GM04503 (cell line): ENCODE results near the gene SPG7.

ENCODE experiments used
- DNase-seq: peaks from one replicate; pipeline ENCODE4 v3.0.0-alpha.2; 2012; ENCODE audit warnings: low read depth

Gene SPG7

GRCh38 chr16:89517128-89517527 is 8.9 kb downstream of the SPG7 start:
- DNase-seq, result no peak

- no peak for DNase-seq
Observed at GRCh38 chr16:89519881-89520280, 11.7 kb downstream of the SPG7 start.

GRCh38 chr16:89522287-89522686 is 14.1 kb downstream of the SPG7 start:
- no peak for DNase-seq

GRCh38 chr16:89523680-89524344 is 15.6 kb downstream of the SPG7 start:
- no peak for DNase-seq

- no peak for DNase-seq
Observed at GRCh38 chr16:89525146-89525913, 17.1 kb downstream of the SPG7 start.

- DNase-seq, result no peak
Observed at GRCh38 chr16:89529097-89529496, 20.9 kb downstream of the SPG7 start.

- no peak for DNase-seq
Observed at GRCh38 chr16:89530401-89531381, 22.5 kb downstream of the SPG7 start.

- DNase-seq, result no peak
Observed at GRCh38 chr16:89531821-89532526, 23.8 kb downstream of the SPG7 start.

- DNase-seq, result no peak
Observed at GRCh38 chr16:89534252-89534756, 26.1 kb downstream of the SPG7 start.

- no peak for DNase-seq
Observed at GRCh38 chr16:89536371-89536770, 28.2 kb downstream of the SPG7 start.

- no peak for DNase-seq
Observed at GRCh38 chr16:89536886-89537548, 28.8 kb downstream of the SPG7 start.

- no peak for DNase-seq
Observed at GRCh38 chr16:89537549-89537925, 29.3 kb downstream of the SPG7 start.

- DNase-seq, result no peak
Observed at GRCh38 chr16:89538286-89538685, 30.1 kb downstream of the SPG7 start.

- DNase-seq, result no peak
Observed at GRCh38 chr16:89540557-89540956, 32.4 kb downstream of the SPG7 start.

GRCh38 chr16:89541792-89542191 is 33.6 kb downstream of the SPG7 start:
- no peak for DNase-seq

- no peak for DNase-seq
Observed at GRCh38 chr16:89544113-89544512, 35.9 kb downstream of the SPG7 start.

GRCh38 chr16:89544713-89545043 is 36.5 kb downstream of the SPG7 start:
- no peak for DNase-seq

- no peak for DNase-seq
Observed at GRCh38 chr16:89545044-89545830, 37.0 kb downstream of the SPG7 start.

GRCh38 chr16:89545831-89546574 is 37.8 kb downstream of the SPG7 start:
- no peak for DNase-seq

GRCh38 chr16:89546781-89547180 is 38.6 kb downstream of the SPG7 start:
- DNase-seq, result no peak
